Eye (tissue), 1 donor: ENCODE measurements around the gene TPP1.

Experiments
- DNase-seq: peaks from one replicate; pipeline ENCODE4 v3.0.0-alpha.2; 2015

Gene TPP1

GRCh38 chr11:6611092-6611962 is 7.9 kb downstream of the TPP1 start:
- DNase-seq, result no peak

DNA sequence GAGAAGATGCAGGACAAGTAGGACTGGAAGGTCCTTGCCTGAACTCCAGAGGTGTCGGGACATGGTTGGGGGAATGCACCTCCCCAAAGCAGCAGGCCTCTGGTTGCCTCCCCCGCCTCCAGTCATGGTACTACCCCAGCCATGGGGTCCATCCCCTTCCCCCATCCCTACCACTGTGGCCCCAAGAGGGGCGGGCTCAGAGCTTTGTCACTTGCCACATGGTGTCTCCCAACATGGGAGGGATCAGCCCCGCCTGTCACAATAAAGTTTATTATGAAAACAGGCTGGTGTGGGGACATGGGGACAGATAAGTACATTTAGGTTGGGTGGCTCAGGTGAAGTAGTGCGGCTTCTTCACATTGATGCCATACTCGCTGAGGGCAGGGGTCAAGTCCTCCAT is 8.6 kb downstream of the TPP1 start:
- no peak for DNase-seq

- DNase-seq, result no peak
These were observed 9.7 kb downstream of the TPP1 start for GRCh38 chr11:6609502-6610015.

GRCh38 chr11:6608726-6609501 is 10.3 kb downstream of the TPP1 start:
- no peak for DNase-seq

DNA sequence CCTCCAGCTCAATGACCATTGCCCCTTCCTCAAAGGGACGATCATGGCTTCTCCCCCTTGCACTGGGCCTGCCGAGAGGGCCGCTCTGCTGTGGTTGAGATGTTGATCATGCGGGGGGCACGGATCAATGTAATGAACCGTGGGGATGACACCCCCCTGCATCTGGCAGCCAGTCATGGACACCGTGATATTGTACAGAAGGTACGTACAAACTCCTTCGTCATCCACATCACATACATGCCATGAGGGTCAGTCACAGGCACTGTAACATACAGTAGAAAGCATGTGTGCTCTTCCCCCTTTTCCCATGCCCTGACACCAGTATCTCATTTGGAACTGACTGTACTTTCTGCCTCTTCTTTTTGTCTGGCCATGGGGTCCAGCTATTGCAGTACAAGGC is 11.2 kb downstream of the TPP1 start:
- DNase-seq, result no peak

GRCh38 chr11:6607190-6607795 is 11.9 kb downstream of the TPP1 start:
- no peak for DNase-seq

- peak; percentile 94 for DNase-seq
These were observed 12.6 kb downstream of the TPP1 start for GRCh38 chr11:6606471-6607189.

DNA sequence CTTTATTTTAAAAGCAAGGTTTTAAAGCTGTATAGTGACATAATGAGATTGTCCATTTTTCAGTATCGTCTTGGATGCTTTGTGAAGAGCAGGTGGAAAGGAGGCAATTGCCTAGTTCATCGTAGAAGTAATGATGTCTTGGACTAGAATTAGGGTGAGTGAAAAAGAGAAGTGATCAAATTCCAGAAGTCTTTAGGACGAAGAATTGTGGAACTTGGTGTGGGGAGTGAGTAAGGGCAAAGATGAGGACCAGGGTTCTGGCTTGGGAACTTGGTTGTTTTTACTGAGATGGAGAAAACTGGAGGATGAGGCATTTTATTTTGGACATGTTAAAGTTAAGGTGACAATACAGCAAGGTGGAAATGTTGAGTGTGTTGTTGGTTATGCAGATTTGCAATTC is 14.4 kb downstream of the TPP1 start:
- no peak for DNase-seq

DNA sequence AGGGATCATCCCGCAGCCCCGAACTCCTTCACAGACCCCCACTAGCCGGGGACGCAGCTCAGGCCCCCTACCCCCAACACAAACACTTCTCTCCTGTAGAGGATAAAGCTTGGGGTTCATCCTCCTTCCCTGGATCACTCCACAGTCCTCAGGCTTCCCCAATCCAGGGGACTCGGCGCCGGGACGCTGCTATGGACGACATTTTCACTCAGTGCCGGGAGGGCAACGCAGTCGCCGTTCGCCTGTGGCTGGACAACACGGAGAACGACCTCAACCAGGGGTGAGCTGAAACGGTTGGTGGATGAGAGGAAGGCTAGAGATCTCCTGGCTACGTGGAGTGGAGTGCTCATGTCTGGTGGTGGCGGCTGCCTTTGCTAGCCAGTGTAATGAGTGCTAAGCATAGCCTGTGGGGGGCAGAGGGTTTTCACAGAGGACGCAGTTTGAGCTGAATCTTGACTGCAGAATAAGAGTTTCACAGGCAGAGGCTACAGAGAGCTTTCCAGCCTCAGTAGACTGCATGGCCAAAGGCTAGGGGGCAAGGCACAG is 15.1 kb downstream of the TPP1 start:
- DNase-seq, result peak; percentile 80

GRCh38 chr11:6603287-6604080 is 15.7 kb downstream of the TPP1 start, which contains the start of the genes ILK and RRP8:
Gene ILK (plus strand): TSS chr11:6603774. CDS start chr11:6604272, 498 bp downstream.
Gene RRP8 (minus strand): TSS chr11:6603616. CDS start chr11:6603502, 114 bp downstream.
- DNase-seq, result peak; percentile 95

- DNase-seq, result no peak
These were observed 16.9 kb downstream of the TPP1 start for GRCh38 chr11:6602096-6602940.

GRCh38 chr11:6601041-6601461 is 18.2 kb downstream of the TPP1 start:
- DNase-seq, result no peak

- no peak for DNase-seq
These were observed 19.3 kb downstream of the TPP1 start for GRCh38 chr11:6599881-6600390.

- DNase-seq, result no peak
These were observed 19.8 kb downstream of the TPP1 start for GRCh38 chr11:6599449-6599848.

DNA sequence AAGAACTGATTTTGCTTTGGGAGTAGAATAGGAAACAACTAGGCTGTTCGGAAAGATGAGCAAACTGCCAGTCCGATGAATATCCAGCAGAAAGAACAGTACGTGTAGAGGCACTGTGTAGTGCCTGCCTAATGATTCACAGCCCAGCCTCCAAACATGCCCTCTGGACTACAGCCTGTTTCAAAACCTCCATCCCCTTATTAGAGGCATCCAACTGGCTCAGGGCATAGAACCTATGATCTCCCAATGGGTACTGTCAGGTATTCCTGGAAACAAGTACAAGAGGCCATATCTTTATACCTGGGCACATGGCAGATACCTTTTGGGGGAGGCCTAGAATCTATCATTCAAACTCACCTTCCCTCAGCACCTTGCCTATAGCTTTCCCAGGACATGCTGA is 20.7 kb downstream of the TPP1 start:
- no peak for DNase-seq

DNA sequence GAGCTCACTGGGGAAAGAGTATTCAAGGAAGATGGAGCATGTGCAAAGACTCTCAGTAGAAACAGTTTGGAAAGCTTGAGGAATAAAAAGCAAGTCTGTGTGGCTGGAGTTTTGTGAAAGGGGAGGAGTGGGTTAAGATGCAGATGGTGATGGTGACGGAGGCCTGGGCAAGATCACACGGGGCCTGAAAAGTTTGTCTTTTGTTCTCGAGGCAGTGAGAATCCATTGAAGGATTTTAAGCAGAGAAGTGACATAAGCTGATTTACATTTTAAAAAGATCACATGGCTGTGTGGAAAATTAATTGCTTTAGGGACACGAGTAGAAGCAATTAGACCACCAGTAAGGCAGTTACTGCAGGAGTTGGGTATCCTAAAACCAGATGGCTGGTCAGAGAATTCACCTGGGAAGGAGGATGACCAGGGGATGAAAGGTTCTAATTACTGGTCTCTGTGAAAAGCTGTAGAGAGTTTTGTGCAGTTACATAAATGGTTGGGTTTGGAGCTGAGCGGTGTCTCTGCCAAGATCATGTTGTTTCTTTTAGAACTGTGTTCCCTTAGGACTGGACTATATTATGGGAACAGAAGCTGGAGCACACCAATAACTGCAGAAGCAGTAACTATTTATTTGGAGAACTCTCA is 22.9 kb downstream of the TPP1 start:
- no peak for DNase-seq

- no peak for DNase-seq
These were observed 25.0 kb downstream of the TPP1 start for GRCh38 chr11:6594142-6594768.

DNA sequence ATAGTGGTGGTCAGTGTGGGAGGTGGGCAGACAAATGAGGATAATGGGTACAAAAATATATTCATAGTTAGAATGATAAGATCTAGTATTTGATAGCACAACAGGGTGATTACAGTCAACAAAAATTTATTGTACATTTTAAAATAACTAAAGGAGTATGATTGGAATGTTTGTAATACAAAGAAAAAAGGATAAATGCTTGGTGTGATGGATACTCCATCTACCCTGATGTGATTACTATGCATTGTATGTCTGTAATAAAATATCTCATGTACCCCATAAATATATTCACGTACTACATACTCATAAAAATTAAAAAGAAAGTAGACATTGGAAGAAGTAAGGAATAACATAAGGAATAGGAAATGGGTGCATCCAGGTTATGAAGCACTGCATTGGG is 31.2 kb downstream of the TPP1 start:
- no peak for DNase-seq

DNA sequence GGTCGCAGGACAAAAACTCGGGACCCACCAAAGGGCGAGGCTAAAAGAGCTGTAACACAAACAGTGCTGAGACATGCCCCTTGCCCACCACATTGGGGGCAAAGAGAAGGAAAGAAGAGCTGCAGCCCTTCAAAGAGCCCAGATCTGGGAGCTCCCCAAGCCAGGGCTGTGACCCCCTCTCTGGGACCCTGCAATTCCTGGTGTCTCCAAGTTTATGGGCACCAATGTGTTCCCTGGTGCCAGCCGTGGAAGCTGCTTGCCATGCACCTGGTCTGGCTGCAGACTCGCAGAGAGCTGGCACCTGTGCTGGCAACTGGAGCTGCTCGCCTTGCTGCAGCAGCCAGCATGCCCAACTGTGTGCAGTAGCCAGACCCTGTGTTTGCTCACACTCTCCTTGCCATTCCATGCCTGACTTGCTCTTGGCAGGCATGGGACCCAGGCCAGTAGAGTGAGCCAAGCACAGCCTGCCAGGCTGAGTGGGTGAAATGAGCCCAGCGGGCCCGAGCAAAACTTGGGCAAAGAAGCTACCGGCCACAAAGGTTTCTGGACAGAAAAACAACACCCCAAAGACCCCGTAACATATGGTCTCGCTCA is 31.8 kb downstream of the TPP1 start:
- DNase-seq, result no peak
